Esophagus muscularis mucosa (tissue), 4 donors: ENCODE results near the gene KLK4. TPM values are rescaled to one million over a fixed set of nuclear protein-coding genes. Genes with fewer than 3 reads are reported as not detected.

Experiments
- DNase-seq: peaks from one replicate; pipeline ENCODE4 v3.0.0-alpha.2; 2017; ENCODE audit errors: extremely low spot score
- H3K27ac ChIP-seq, 4 donors: fragments of 200-600 bp; sonication (generic); replicated peaks in 1 of 4; 1 replicate in 3 of 4; 2 replicates in 1 of 4; pipeline ENCODE4 v1.5.1; 2016 to 2019; ENCODE audit warnings: mild to moderate bottlenecking in 1 of 4
- H3K27me3 ChIP-seq, 4 donors: fragments of 200-600 bp; sonication (generic); one replicate each; pipeline versions ENCODE4 v1.5.1 to v1.6.0; 2016 to 2019
- H3K36me3 ChIP-seq, 4 donors: fragments of 200-600 bp; sonication (generic); one replicate each; pipeline ENCODE4 v1.5.1; 2016 to 2019
- H3K4me1 ChIP-seq, 4 donors: fragments of 200-600 bp; sonication (generic); one replicate each; pipeline ENCODE4 v1.5.1; 2016 to 2019
- H3K4me3 ChIP-seq, 4 donors: fragments of 200-600 bp; sonication (generic); 1 replicate in 2 of 4; 2 replicates in 2 of 4; pipeline ENCODE4 v1.5.1; 2016 to 2019; ENCODE audit warnings: mild to moderate bottlenecking in 4 of 4, moderate library complexity in 1 of 4
- H3K9me3 ChIP-seq, 4 donors: fragments of 200-600 bp; sonication (generic); 1 replicate in 3 of 4; 2 replicates in 1 of 4; pipeline ENCODE4 v1.5.1; 2016 to 2019
- CTCF ChIP-seq, 3 experiments: fragments of 200-600 bp in 2 of 3; fragments of 450-650 bp in 1 of 3; sonication (generic) in 2 of 3; IDR thresholded peaks; one replicate each; pipeline ENCODE4 v1.5.1; 2017 to 2019; ENCODE audit warnings: antibody characterized with exemption in 3 of 3, mild to moderate bottlenecking in 2 of 3, moderate library complexity in 1 of 3
- EP300 ChIP-seq: sonication (generic); formaldehyde crosslinking; IDR thresholded peaks from one replicate; pipeline ENCODE4 v1.6.1; 2017; ENCODE audit warnings: antibody characterized with exemption
- POLR2A ChIP-seq: fragments of 450-650 bp; IDR thresholded peaks from one replicate; pipeline ENCODE4 v1.6.1; 2017; ENCODE audit warnings: antibody characterized with exemption, moderate library complexity, mild to moderate bottlenecking, low read depth
- POLR2AphosphoS5 ChIP-seq, 2 donors: sonication (generic); formaldehyde crosslinking; IDR thresholded peaks; one replicate each; pipeline ENCODE4 v1.6.1; 2017; ENCODE audit warnings: antibody characterized with exemption in 2 of 2
- WGBS: methylation state at CpG from one replicate; pipeline ENCODE4 v1.1.5; 2018; 5-methylcytosine and 5-hydroxymethylcytosine counted together
- intact Hi-C: fragments of 100-400 bp; cut with DNase I; formaldehyde crosslinking; loops from one replicate; pipeline ENCODE4 v1.15.1; 2023
- total RNA-seq, 4 donors: library from RNA; depleted of rRNA; stranded (reverse); fragments of >200 nt; gene quantifications; one replicate each; pipeline versions ENCODE4 v1.1.0 to v1.2.1, GENCODE V29; 2016

The KLK4 gene
- total RNA-seq, 4 donors from 2014 or later, result not detected

GRCh38 chr19:50932690-50933083, 21.5 kb upstream of the KLK4 start:
- Histone ChIP-seq H3K9me3 (no peaks in the 10 kb centered on the region), H3K27ac (no peak overlapping the region), H3K27me3 (peaks cover 0 to 52% (median 0%) of the 10 kb centered on the region in 4 donors), H3K36me3 (no peaks in the 10 kb centered on the region), H3K4me1 (no peaks in the 10 kb centered on the region), H3K4me3 (no peak overlapping the region)
- DNase-seq, result no peak
- 66% methylated on average over 4 of the region's 4 CpGs for WGBS
- intact Hi-C loops, result no loop called here
- no peak for TF ChIP-seq CTCF (IDR thresholded peaks at IDR 0.05)
- no peak for TF ChIP-seq POLR2A
- no peak for TF ChIP-seq POLR2AphosphoS5 (IDR thresholded peaks at IDR 0.05)
- TF ChIP-seq EP300, result no peak

- peaks cover 0 to 58% (median 0%) of the 10 kb centered on the region in 4 donors for H3K27me3 ChIP-seq
- no peaks in the 10 kb centered on the region for H3K36me3 ChIP-seq
- no peak overlapping the region for H3K4me3 ChIP-seq
- no peaks in the 10 kb centered on the region for H3K4me1 ChIP-seq
- TF ChIP-seq CTCF (IDR thresholded peaks at IDR 0.05), result no peak
- no peak for TF ChIP-seq POLR2A
- TF ChIP-seq POLR2AphosphoS5 (IDR thresholded peaks at IDR 0.05), result no peak
- TF ChIP-seq EP300, result no peak
- intact Hi-C loops, result no loop called here
- no peak overlapping the region for H3K27ac ChIP-seq
- WGBS, result 86% methylated on average over 11 of the region's 11 CpGs
- no peak for DNase-seq
- no peaks in the 10 kb centered on the region for H3K9me3 ChIP-seq
Observed at GRCh38 chr19:50932018-50932689, 21.0 kb upstream of the KLK4 start.

- peaks cover 0 to 64% (median 0%) of the 10 kb centered on the region in 4 donors for H3K27me3 ChIP-seq
- TF ChIP-seq EP300, result no peak
- no peak for TF ChIP-seq POLR2A
- TF ChIP-seq POLR2AphosphoS5 (IDR thresholded peaks at IDR 0.05), result no peak
- no peaks in the 10 kb centered on the region for H3K36me3 ChIP-seq
- H3K4me1 ChIP-seq, result no peaks in the 10 kb centered on the region
- no peak overlapping the region for H3K27ac ChIP-seq
- H3K9me3 ChIP-seq, result no peaks in the 10 kb centered on the region
- intact Hi-C loops, result no loop called here
- no peak overlapping the region for H3K4me3 ChIP-seq
- no peak for DNase-seq
Observed at GRCh38 chr19:50931023-50931422, 19.8 kb upstream of the KLK4 start.

- intact Hi-C loops, result no loop called here
- no peaks in the 10 kb centered on the region for H3K9me3 ChIP-seq
- no peaks in the 10 kb centered on the region for H3K36me3 ChIP-seq
- H3K27me3 ChIP-seq, result peaks cover 0 to 82% (median 0%) of the 10 kb centered on the region in 4 donors
- WGBS, result 78% methylated on average over 5 of the region's 5 CpGs
- no peak overlapping the region for H3K4me3 ChIP-seq
- DNase-seq, result no peak
- no peaks in the 10 kb centered on the region for H3K4me1 ChIP-seq
- H3K27ac ChIP-seq, result no peak overlapping the region
- TF ChIP-seq CTCF (IDR thresholded peaks at IDR 0.05) (no peak), EP300 (no peak), POLR2A (no peak), POLR2AphosphoS5 (IDR thresholded peaks at IDR 0.05) (no peak)
Observed at GRCh38 chr19:50928831-50929230, 17.6 kb upstream of the KLK4 start.

DNA sequence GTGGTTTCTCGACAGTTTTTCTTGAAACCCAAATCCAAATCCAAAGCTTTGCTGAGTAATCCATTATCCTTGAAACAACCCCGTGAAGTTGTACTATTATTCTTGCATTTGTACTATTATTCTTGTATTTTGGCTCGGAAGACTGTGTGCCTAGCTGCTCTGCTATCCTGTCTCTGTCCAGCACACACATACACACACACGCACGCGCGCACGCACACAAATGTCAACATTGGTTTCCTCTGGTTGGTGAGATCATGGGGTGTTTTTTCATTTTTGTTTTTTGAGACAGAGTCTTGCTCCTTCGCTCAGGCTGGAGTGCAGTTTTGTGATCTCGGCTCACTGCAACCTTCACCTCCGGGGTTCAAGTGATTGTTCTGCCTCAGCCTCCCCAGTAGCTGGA, 14.9 kb upstream of the KLK4 start:
- Histone ChIP-seq H3K36me3 (no peaks in the 10 kb centered on the region), H3K4me3 (no peak overlapping the region), H3K27me3 (peaks cover 0 to 90% (median 5%) of the 10 kb centered on the region in 4 donors), H3K9me3 (no peaks in the 10 kb centered on the region), H3K27ac (no peak overlapping the region), H3K4me1 (peaks cover 0 to 7% (median 2%) of the 10 kb centered on the region in 4 donors)
- intact Hi-C loops, result no loop called here
- WGBS, result 73% methylated on average over 11 of the region's 11 CpGs
- TF ChIP-seq POLR2A, result no peak
- TF ChIP-seq POLR2AphosphoS5 (IDR thresholded peaks at IDR 0.05), result no peak
- no peak for TF ChIP-seq EP300
- DNase-seq, result no peak
